Measurements from ENCODE around the gene CRTAP.

- no peak for TF ChIP-seq CTCF (conservative IDR thresholded peaks at IDR 0.05)
- TF ChIP-seq ZFX (IDR thresholded peaks at IDR 0.05), result no peak
Measured at GRCh38 chr3:33104803-33105202, 9.0 kb upstream of the CRTAP start.

Measured in C4-2B (cell line).